Measurements from ENCODE around the gene VKORC1L1. TPM values are rescaled to one million over a fixed set of nuclear protein-coding genes. Genes with fewer than 3 reads are reported as not detected.

The VKORC1L1 gene
- total and polyA plus RNA-seq, 2 donors from 2014 or later: 6.5 to 18.0 TPM

- intact Hi-C loops (cut with DNase I): no loop called here
- FAIRE-seq (no peak), DNase-seq (no peak)
- Histone ChIP-seq H3K36me3 (ENCODE audit: control insufficient read depth in 2 of 3, insufficient read depth in 3 of 3, low read length in 3 of 3) (no peaks in the 10 kb centered on the region), H3K27me3 (ENCODE audit: control insufficient read depth, insufficient read depth, low read length) (no peaks in the 10 kb centered on the region), H3K9ac (ENCODE audit: low read length in 3 of 3) (no peak overlapping the region), H3K4me3 (ENCODE audit: low read length in 3 of 3) (no peak overlapping the region), H3K4me1 (ENCODE audit: control insufficient read depth in 2 of 3, insufficient read depth in 2 of 3, low read depth in 1 of 3, low read length in 3 of 3) (peaks cover 0 to 5% (median 0%) of the 10 kb centered on the region in 3 donors), H3K9me3 (ENCODE audit: control insufficient read depth in 2 of 3, insufficient read depth in 1 of 3, low read length in 3 of 3) (no peaks in the 10 kb centered on the region), H3K27ac (ENCODE audit: low read depth in 2 of 2, low read length in 2 of 2) (no peak overlapping the region)
- TF ChIP-seq CTCF (IDR thresholded peaks at IDR 0.05; ENCODE audit: borderline replicate concordance, extremely low read depth, insufficient read depth): no peak
Measured at GRCh38 chr7:65902306-65902705, 29.4 kb downstream of the VKORC1L1 start.

DNA sequence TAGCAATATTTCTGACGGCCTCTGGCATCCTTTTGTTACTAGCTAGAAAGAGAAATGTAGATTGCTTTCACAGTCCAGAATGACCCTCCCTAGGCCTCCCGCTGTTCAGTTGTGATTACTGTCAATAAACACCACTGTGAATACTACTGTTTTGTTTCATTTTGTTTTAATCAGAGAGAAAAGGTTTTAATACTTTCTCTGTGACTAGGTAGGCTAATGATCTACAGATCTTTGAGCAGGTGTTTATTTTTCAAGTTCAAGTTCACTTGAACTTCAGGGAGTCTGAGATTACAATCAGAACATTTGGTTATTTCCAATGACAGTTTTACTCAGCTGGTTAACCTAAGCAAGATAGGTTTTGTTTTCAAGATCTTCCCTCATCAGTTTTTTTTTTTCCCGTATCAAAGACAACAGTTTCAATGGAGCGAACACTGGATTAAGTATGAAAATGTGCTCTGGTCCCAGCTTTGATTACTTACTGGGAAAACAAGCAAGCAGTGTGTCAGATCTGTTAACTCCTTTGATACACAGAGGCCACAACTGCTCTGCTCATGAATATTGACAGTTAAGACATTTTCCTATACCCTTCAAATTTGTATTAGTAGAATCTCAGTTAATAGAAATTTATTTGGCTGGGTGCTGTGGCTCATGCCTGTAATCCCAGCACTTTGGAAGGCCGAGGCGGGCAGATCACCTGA, 34.8 kb downstream of the VKORC1L1 start:
- no peaks in the 10 kb centered on the region for H3K27me3 ChIP-seq (ENCODE audit: control insufficient read depth, insufficient read depth, low read length)
- DNase-seq: no peak
- no peaks in the 10 kb centered on the region for H3K36me3 ChIP-seq (ENCODE audit: control insufficient read depth in 2 of 3, insufficient read depth in 3 of 3, low read length in 3 of 3)
- H3K4me3 ChIP-seq (ENCODE audit: low read length in 3 of 3): peak overlapping the region in 1 of 3 donors; percentile 12
- H3K4me1 ChIP-seq (ENCODE audit: control insufficient read depth in 2 of 3, insufficient read depth in 2 of 3, low read depth in 1 of 3, low read length in 3 of 3): peaks cover 0 to 5% (median 0%) of the 10 kb centered on the region in 3 donors
- no peak overlapping the region for H3K27ac ChIP-seq (ENCODE audit: low read depth in 2 of 2, low read length in 2 of 2)
- H3K9me3 ChIP-seq (ENCODE audit: control insufficient read depth in 2 of 3, insufficient read depth in 1 of 3, low read length in 3 of 3): no peaks in the 10 kb centered on the region
- TF ChIP-seq CTCF (IDR thresholded peaks at IDR 0.05; ENCODE audit: borderline replicate concordance, extremely low read depth, insufficient read depth): no peak
- H3K9ac ChIP-seq (ENCODE audit: low read length in 3 of 3): no peak overlapping the region
- intact Hi-C loops (cut with DNase I): no loop called here
- FAIRE-seq: no peak

- no peaks in the 10 kb centered on the region for H3K27me3 ChIP-seq (ENCODE audit: control insufficient read depth, insufficient read depth, low read length)
- intact Hi-C loops (cut with DNase I): no loop called here
- TF ChIP-seq CTCF (IDR thresholded peaks at IDR 0.05; ENCODE audit: borderline replicate concordance, extremely low read depth, insufficient read depth): no peak
- H3K4me3 ChIP-seq (ENCODE audit: low read length in 3 of 3): no peak overlapping the region
- no peak overlapping the region for H3K9ac ChIP-seq (ENCODE audit: low read length in 3 of 3)
- FAIRE-seq: no peak
- no peaks in the 10 kb centered on the region for H3K36me3 ChIP-seq (ENCODE audit: control insufficient read depth in 2 of 3, insufficient read depth in 3 of 3, low read length in 3 of 3)
- DNase-seq: no peak
- no peaks in the 10 kb centered on the region for H3K9me3 ChIP-seq (ENCODE audit: control insufficient read depth in 2 of 3, insufficient read depth in 1 of 3, low read length in 3 of 3)
- no peak overlapping the region for H3K27ac ChIP-seq (ENCODE audit: low read depth in 2 of 2, low read length in 2 of 2)
- H3K4me1 ChIP-seq (ENCODE audit: control insufficient read depth in 2 of 3, insufficient read depth in 2 of 3, low read depth in 1 of 3, low read length in 3 of 3): peaks cover 0 to 5% (median 0%) of the 10 kb centered on the region in 3 donors
Measured at GRCh38 chr7:65910237-65910636, 37.4 kb downstream of the VKORC1L1 start.

Measured in kidney (tissue), 14 donors.